HG03095 (cell line): ENCODE results near the gene SIDT1.

Experiments
- ATAC-seq: cut with Tn5 transposase; IDR thresholded peaks from one replicate; pipeline ENCODE4 v1.9.1; 2021; ENCODE audit warnings: moderate library complexity; ENCODE audit not compliant: unreplicated experiment

Gene SIDT1

GRCh38 chr3:113545594-113545993 is 13.2 kb downstream of the SIDT1 start:
- ATAC-seq = no peak

- peak; percentile 90 for ATAC-seq
Measured at GRCh38 chr3:113546414-113546893, 14.1 kb downstream of the SIDT1 start.

- no peak for ATAC-seq
Measured at GRCh38 chr3:113548501-113548900, 16.1 kb downstream of the SIDT1 start.

GRCh38 chr3:113551820-113552219 is 19.5 kb downstream of the SIDT1 start:
- ATAC-seq = no peak

GRCh38 chr3:113552851-113553250 is 20.5 kb downstream of the SIDT1 start:
- ATAC-seq = no peak

GRCh38 chr3:113555138-113555537 is 22.8 kb downstream of the SIDT1 start:
- ATAC-seq = no peak

- ATAC-seq = no peak
Measured at GRCh38 chr3:113556316-113556945, 24.1 kb downstream of the SIDT1 start.

GRCh38 chr3:113556946-113557335 is 24.6 kb downstream of the SIDT1 start:
- no peak for ATAC-seq

- ATAC-seq = no peak
Measured at GRCh38 chr3:113557374-113557773, 25.0 kb downstream of the SIDT1 start.

GRCh38 chr3:113559009-113559408 is 26.7 kb downstream of the SIDT1 start:
- no peak for ATAC-seq

GRCh38 chr3:113560271-113560670 is 27.9 kb downstream of the SIDT1 start:
- ATAC-seq = no peak

- no peak for ATAC-seq
Measured at GRCh38 chr3:113560831-113561623, 28.7 kb downstream of the SIDT1 start.

GRCh38 chr3:113565555-113565954 is 33.2 kb downstream of the SIDT1 start:
- ATAC-seq = no peak

- ATAC-seq = no peak
Measured at GRCh38 chr3:113570158-113570557, 37.8 kb downstream of the SIDT1 start.

GRCh38 chr3:113571360-113571759 is 39.0 kb downstream of the SIDT1 start:
- ATAC-seq = no peak

- no peak for ATAC-seq
Measured at GRCh38 chr3:113573728-113574127, 41.4 kb downstream of the SIDT1 start.

GRCh38 chr3:113574213-113574612 is 41.9 kb downstream of the SIDT1 start:
- ATAC-seq = no peak

GRCh38 chr3:113575206-113575605 is 42.9 kb downstream of the SIDT1 start:
- no peak for ATAC-seq

- no peak for ATAC-seq
Measured at GRCh38 chr3:113585228-113585627, 52.9 kb downstream of the SIDT1 start.

GRCh38 chr3:113585720-113586119 is 53.4 kb downstream of the SIDT1 start:
- no peak for ATAC-seq

- ATAC-seq = no peak
Measured at GRCh38 chr3:113588806-113589205, 56.5 kb downstream of the SIDT1 start.

GRCh38 chr3:113589971-113590370 is 57.6 kb downstream of the SIDT1 start:
- no peak for ATAC-seq
